ENCODE data around the gene TTLL8.

Gene TTLL8

GRCh38 chr22:50078246-50078645 lies 20.1 kb upstream of the TTLL8 start:
- no peak for DNase-seq (ENCODE audit: extremely low read depth, low read depth)
- no peak overlapping the region for H3K4me3 ChIP-seq (replicated peaks; ENCODE audit: low read depth, low read length)
- no peak for TF ChIP-seq CTCF (IDR thresholded peaks at IDR 0.05; ENCODE audit: low read depth, low read length, missing control alignments)

GRCh38 chr22:50076646-50077535 lies 18.8 kb upstream of the TTLL8 start:
- TF ChIP-seq CTCF (IDR thresholded peaks at IDR 0.05; ENCODE audit: low read depth, low read length, missing control alignments), result no peak
- no peak overlapping the region for H3K4me3 ChIP-seq (replicated peaks; ENCODE audit: low read depth, low read length)
- DNase-seq (ENCODE audit: extremely low read depth, low read depth), result no peak

- H3K4me3 ChIP-seq (replicated peaks; ENCODE audit: low read depth, low read length), result no peak overlapping the region
- no peak for DNase-seq (ENCODE audit: extremely low read depth, low read depth)
- no peak for TF ChIP-seq CTCF (IDR thresholded peaks at IDR 0.05; ENCODE audit: low read depth, low read length, missing control alignments)
These were observed 16.7 kb upstream of the TTLL8 start for GRCh38 chr22:50074551-50075530.

- no peak for DNase-seq (ENCODE audit: extremely low read depth, low read depth)
- no peak overlapping the region for H3K4me3 ChIP-seq (replicated peaks; ENCODE audit: low read depth, low read length)
- TF ChIP-seq CTCF (IDR thresholded peaks at IDR 0.05; ENCODE audit: low read depth, low read length, missing control alignments), result no peak
These were observed 16.0 kb upstream of the TTLL8 start for GRCh38 chr22:50074056-50074455.

- DNase-seq (ENCODE audit: extremely low read depth, low read depth), result no peak
- TF ChIP-seq CTCF (IDR thresholded peaks at IDR 0.05; ENCODE audit: low read depth, low read length, missing control alignments), result no peak
- no peak overlapping the region for H3K4me3 ChIP-seq (replicated peaks; ENCODE audit: low read depth, low read length)
These were observed 14.8 kb upstream of the TTLL8 start for GRCh38 chr22:50072714-50073538.

GRCh38 chr22:50072167-50072555 lies 14.1 kb upstream of the TTLL8 start:
- no peak overlapping the region for H3K4me3 ChIP-seq (replicated peaks; ENCODE audit: low read depth, low read length)
- TF ChIP-seq CTCF (IDR thresholded peaks at IDR 0.05; ENCODE audit: low read depth, low read length, missing control alignments), result no peak
- no peak for DNase-seq (ENCODE audit: extremely low read depth, low read depth)

All from HFF-Myc (cell line).